ENCODE data around the gene KCTD13. TPM values are rescaled to one million over a fixed set of nuclear protein-coding genes. Genes with fewer than 3 reads are reported as not detected.

The KCTD13 gene
- total RNA-seq, 2 donors from 2014 or later, result 37.1 to 55.5 TPM

Other genes starting within 250 kb of the KCTD13 start
- 10 to 100 TPM; 10.1 to 14.5 TPM for gene QPRT, start 247.0 kb downstream of the KCTD13 start, total RNA-seq
- 10 to 100 TPM; 14.0 to 19.5 TPM for gene C16orf54, start 180.2 kb downstream of the KCTD13 start, total RNA-seq
- not detected for gene ZG16, start 148.0 kb downstream of the KCTD13 start, total RNA-seq
- gene KIF22, start 135.5 kb downstream of the KCTD13 start, total RNA-seq, result 100 to 1,000 TPM; 151 to 268 TPM
- gene MAZ, start 119.7 kb downstream of the KCTD13 start, total RNA-seq, result 100 to 1,000 TPM; 285 to 386 TPM
- 1 to 10 TPM; 1.4 to 5.9 TPM for gene PRRT2, start 114.0 kb downstream of the KCTD13 start, total RNA-seq
- gene PAGR1, start 110.1 kb downstream of the KCTD13 start, total RNA-seq, result 10 to 100 TPM; 20.2 to 40.0 TPM
- 100 to 1,000 TPM in 1 of 2 donors, 10 to 100 TPM in 1; 77.6 to 168 TPM for gene MVP, start 105.8 kb downstream of the KCTD13 start, total RNA-seq
- gene CDIPT, start 63.0 kb downstream of the KCTD13 start, total RNA-seq, result 10 to 100 TPM; 39.4 to 40.6 TPM
- gene SEZ6L2, start 26.7 kb downstream of the KCTD13 start, total RNA-seq, result 1 to 10 TPM in 1 of 2 donors, under 1 TPM in 1; 0.35 to 1.3 TPM
- gene ASPHD1, start 25.7 kb downstream of the KCTD13 start, total RNA-seq, result 1 to 10 TPM; 1.4 to 3.8 TPM
- gene TMEM219, start 35.9 kb upstream of the KCTD13 start, total RNA-seq, result 10 to 100 TPM; 52.5 to 63.8 TPM
- gene TAOK2, start 47.6 kb upstream of the KCTD13 start, total RNA-seq, result 10 to 100 TPM; 29.6 to 52.7 TPM
- gene HIRIP3, start 69.4 kb upstream of the KCTD13 start, total RNA-seq, result 10 to 100 TPM; 30.1 to 38.7 TPM
- gene INO80E, start 70.0 kb upstream of the KCTD13 start, total RNA-seq, result 10 to 100 TPM; 85.3 to 90.7 TPM
- 1 to 10 TPM in 1 of 2 donors, under 1 TPM in 1; 0.80 to 2.0 TPM for gene DOC2A, start 84.8 kb upstream of the KCTD13 start, total RNA-seq
- not detected for gene C16orf92, start 97.0 kb upstream of the KCTD13 start, total RNA-seq
- gene TLCD3B, start 105.0 kb upstream of the KCTD13 start, total RNA-seq, result 10 to 100 TPM in 1 of 2 donors, 1 to 10 TPM in 1; 3.4 to 14.1 TPM
- 1,000 to 10,000 TPM; 1,322 to 2,822 TPM for gene ALDOA, start 139.5 kb upstream of the KCTD13 start, total RNA-seq
- gene PPP4C, start 149.8 kb upstream of the KCTD13 start, total RNA-seq, result 100 to 1,000 TPM; 130 to 136 TPM
- 1 to 10 TPM; 3.9 to 5.7 TPM for gene TBX6, start 165.7 kb upstream of the KCTD13 start, total RNA-seq
- 100 to 1,000 TPM in 1 of 2 donors, 10 to 100 TPM in 1; 24.0 to 112 TPM for gene YPEL3, start 170.0 kb upstream of the KCTD13 start, total RNA-seq
- gene GDPD3, start 187.3 kb upstream of the KCTD13 start, total RNA-seq, result 10 to 100 TPM; 16.7 to 25.8 TPM
- 100 to 1,000 TPM in 1 of 2 donors, 10 to 100 TPM in 1; 81.0 to 126 TPM for gene MAPK3, start 197.0 kb upstream of the KCTD13 start, total RNA-seq